RCC 7860 (cell line): ENCODE measurements around the gene DERL3.
"Not testable (repeated sequence)": the region's sequence is repeated elsewhere in the genome, so short reads cannot be mapped to it uniquely, and the experiment has no call there.

ENCODE experiments used
- DNase-seq: peaks from one replicate; pipeline ENCODE4 v3.0.0-alpha.2; 2015; ENCODE audit warnings: low spot score
- FAIRE-seq: peaks from 2 replicates; lab custom pipeline; 2012; peaks lifted over from hg19 to GRCh38; lab: Jason Lieb, UNC

The DERL3 gene

DNA sequence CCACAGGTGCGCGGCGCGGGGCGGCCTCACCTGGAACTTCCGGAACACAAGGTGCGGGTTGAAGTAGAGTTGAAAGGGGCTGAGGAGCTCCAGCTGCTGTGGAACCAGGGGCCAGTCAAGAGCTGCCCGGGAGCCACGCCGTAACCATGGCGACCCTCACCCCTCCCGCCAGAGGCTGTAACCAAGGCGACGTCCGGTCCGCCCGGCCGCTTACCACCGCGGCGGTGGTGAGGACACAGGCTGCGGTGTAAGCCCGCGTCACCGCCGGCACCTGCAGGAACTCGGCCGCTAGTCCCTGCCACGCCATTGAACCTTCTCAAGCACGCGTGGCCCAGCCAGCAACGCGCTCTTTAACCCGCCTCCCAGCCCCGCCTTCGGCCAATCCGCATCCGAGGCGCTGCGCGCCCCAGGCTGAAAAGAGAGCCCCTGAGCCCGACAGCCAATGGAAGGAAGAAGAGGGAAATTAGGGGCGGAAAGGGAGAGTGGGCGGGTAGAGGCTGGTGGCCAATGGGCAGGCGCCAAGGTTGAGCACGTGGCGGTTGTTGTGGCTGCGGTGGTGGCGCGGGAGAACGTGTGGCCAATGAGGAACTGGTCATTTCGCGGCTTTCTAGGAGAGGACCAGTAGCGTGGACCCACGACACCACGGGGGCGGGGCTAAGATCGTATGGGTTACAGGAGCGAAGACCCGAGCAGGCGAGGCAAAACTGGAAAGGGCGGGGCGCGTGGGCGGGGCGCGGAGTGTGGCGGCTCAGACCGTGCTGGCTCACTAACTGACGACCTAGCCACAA, at the start of gene DERL3:
Gene DERL3, minus strand, starts transcription at position 326 of the 788 bp plus-strand sequence. Its CDS starts 19 bp downstream, at position 307.
- FAIRE-seq (peak; percentile 71), DNase-seq (peak; percentile 91)

GRCh38 chr22:23884140-23884539, 45.3 kb upstream of the DERL3 start:
- DNase-seq (no peak), FAIRE-seq (no peak)

DNA sequence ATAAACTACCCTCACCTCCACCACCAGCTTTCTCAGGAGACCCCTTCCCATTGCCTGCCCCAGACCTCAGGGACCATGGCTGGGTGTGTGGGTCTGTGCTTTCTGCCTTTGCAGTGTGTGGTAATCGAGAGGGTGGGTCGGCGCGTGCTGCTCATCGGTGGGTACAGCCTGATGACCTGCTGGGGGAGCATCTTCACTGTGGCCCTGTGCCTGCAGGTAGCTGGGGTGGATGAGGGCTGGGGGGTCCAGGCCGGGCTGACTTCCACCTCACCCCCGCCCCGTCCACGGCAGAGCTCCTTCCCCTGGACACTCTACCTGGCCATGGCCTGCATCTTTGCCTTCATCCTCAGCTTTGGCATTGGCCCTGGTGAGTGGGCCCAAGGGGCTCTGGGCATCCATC, 44.9 kb upstream of the DERL3 start:
- no peak for FAIRE-seq

DNA sequence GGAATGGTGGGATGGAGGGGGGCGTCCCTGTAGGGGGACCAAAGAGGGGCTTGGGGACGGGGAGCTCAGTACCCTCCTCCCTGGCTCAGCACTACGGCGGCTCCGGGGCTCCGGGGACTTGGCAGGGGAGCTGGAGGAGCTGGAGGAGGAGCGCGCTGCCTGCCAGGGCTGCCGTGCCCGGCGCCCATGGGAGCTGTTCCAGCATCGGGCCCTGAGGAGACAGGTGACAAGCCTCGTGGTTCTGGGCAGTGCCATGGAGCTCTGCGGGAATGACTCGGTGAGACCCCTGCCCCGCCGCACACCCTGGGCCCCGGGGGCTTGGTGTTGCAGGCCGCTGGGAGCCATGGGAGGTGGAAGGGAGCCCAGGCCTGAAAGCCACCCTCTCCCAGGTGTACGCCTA, 43.6 kb upstream of the DERL3 start:
- DNase-seq, result no peak

More for the DNA sequence above, 44.9 kb upstream of the DERL3 start:
- DNase-seq, result no peak

DNA sequence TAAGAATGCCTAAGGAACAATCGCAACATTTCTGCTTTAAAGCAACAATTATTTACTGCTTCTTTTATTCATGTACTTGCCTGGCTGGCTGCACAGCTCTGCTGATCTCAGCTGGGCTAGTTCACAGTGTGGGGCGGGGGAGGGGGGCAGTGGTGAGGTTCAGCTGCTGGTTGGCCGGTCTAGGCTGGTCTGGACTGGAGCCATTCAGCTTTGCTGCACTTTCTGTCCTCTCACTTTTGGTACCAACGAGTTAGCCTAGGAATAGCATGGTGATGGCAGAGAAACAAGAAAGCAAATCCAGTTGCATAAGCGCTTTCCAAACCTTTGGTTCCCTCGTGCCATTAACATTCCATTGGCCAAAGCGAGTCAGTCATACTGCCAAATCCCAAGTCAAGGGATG, 39.4 kb upstream of the DERL3 start:
- no peak for FAIRE-seq
- DNase-seq, result no peak

More for the DNA sequence above, 43.6 kb upstream of the DERL3 start:
- FAIRE-seq, result no peak

- no peak for DNase-seq
- no peak for FAIRE-seq
These were observed 38.8 kb upstream of the DERL3 start for GRCh38 chr22:23877566-23877965.

- no peak for DNase-seq
- FAIRE-seq, result no peak
These were observed 37.0 kb upstream of the DERL3 start for GRCh38 chr22:23875801-23876200.

GRCh38 chr22:23874871-23875270, 36.1 kb upstream of the DERL3 start:
- FAIRE-seq (no peak), DNase-seq (no peak)

- no peak for FAIRE-seq
- no peak for DNase-seq
These were observed 29.8 kb upstream of the DERL3 start for GRCh38 chr22:23868580-23868979.

DNA sequence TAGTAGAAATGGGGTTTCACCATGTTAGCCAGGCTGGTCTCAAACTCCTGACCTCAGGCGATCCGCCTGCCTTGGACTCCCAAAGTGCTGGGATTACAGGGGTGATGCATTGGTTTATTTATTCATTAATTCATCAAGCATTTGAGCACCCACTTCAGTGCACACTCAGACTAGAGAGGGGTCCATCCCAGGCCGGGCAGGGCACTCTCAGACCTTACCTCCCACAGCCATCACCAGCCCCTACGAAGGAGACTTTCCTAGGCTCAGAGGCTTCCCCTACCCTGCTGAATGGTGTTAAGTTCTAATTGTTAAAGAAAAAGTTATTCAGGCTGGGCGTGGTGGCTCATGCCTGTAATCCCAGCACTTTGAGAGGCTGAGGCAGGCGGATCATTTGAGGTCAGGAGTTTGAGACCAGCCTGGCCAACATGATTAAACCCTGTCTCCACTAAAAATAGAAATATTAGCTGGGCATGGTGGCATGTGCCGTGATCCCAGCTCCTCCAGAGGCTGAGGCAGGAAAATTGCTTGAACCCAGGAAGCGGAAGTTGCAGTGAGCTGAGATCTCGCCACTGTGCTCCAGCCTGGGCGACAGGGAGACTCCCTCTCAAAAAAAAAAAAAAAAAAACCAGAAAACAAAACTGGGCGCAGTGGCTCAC, 25.8 kb upstream of the DERL3 start:
- FAIRE-seq, DNase-seq: not testable (repeated sequence)

- DNase-seq (peak; percentile 6), FAIRE-seq (no peak)
These were observed 23.3 kb upstream of the DERL3 start for GRCh38 chr22:23862103-23862502.

DNA sequence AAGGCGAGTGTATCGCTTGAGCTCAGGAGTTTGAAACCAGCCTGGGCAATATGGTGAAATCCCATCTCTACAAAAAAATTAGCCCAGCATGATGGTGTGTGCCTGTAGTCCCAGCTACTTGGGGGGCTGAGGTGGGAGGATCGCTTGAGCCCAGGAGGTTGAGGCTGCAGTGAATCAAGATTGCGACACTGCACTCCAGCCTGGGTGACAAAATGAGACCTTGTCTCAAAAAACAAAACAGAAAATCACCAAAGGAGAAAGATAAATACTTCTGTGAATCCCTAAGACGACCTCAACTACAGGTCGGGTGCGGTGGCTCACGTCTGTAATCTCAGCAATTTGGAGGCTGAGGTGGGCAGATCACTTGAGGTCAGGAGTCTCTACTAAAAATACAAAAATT, 21.4 kb upstream of the DERL3 start:
- FAIRE-seq, result not testable (repeated sequence)

GRCh38 chr22:23859201-23859600, 20.4 kb upstream of the DERL3 start:
- FAIRE-seq, result no peak
- DNase-seq, result no peak

More for the DNA sequence above, 21.4 kb upstream of the DERL3 start:
- DNase-seq, result not testable (repeated sequence)

GRCh38 chr22:23858484-23858815, 19.6 kb upstream of the DERL3 start:
- no peak for FAIRE-seq
- DNase-seq, result no peak

GRCh38 chr22:23857606-23858483, 19.0 kb upstream of the DERL3 start, which contains the start of gene SLC2A11:
TSS of gene SLC2A11 (plus strand) at chr22:23857875. CDS start at chr22:23858000, 125 bp downstream.
- FAIRE-seq (peak; percentile 40), DNase-seq (peak; percentile 95)

GRCh38 chr22:23856721-23857605, 18.2 kb upstream of the DERL3 start:
- peak; percentile 3 for DNase-seq
- FAIRE-seq, result no peak

DNA sequence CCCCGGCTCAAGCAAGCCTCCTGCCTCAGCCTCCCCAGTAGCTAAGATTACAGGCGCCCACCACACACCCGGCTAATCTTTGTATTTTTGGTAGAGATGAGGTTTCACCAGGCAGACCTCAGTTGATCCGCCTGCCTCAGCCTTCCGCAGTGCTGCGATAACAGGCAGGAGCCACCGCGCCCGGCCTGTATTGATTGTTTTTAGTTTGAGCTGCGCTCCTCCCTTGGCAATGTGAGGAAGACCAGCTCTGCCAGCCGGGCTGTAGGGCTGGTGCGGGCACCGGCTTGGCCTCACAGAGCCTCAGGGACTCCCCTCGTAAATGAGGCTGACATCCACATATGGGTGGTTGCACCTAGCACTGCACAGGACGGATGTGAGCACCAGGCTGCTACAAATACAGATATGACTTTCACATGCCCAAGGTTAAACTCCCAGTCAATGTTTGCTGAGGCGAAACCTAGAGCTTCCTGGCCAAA, 11.4 kb upstream of the DERL3 start:
- FAIRE-seq (no peak), DNase-seq (no peak)

DNA sequence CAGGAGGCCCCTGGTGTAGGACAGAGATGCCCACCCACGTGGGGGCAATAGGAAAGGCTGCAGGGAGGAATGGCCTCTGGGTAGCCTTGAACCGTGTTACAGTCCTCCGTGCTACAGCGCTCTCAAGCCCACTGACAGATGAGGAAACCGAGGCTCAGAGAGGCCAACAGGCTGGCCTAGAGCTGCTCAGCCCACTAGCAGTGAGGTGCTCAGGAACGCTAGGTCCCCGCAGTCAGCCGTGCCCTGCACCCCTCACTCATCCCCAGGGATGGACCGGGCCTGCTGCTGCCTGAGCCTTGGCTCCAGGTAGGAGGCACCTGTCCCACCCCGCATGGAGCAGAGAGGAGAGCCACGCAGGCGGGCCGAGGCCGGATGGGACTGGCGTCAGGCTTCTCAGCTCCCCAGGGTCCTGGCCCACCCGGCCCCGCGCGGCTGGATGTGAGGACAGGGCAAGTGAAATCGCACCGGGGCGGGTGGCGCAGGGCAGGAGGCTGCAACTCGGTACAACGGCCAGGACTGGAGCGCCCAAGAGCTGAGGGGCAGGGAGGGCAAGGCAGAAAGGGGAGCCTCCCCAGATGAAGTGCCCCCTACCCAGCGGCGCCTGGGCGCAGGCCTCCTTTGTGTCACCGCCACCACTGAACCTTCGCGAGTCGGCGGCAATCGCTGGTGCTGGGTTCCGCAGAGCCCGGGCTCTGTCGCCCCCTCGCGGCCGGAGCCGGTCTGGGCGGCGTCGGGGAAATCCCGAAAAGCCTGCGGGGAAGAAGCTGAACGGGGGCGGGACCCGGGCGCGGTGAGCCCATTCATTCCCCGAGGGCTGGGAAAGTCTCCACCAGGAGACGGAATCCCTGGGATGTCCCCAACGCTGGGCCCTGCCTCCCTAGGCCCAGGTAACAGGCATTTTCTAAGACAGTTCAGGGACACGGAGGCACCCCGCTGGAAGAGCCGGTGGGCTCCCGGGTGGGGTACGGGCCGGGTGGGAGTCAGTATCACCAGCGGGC, 10.5 kb upstream of the DERL3 start:
- DNase-seq, result peak; percentile 51
- FAIRE-seq, result no peak
